Bronchial epithelial cell (primary cell): ENCODE measurements around the gene RABGAP1L. TPM values are rescaled to one million over a fixed set of nuclear protein-coding genes. Genes with fewer than 3 reads are reported as not detected.

ENCODE experiments used
- DNase-seq: peaks from one replicate; pipeline ENCODE4 v3.0.0-alpha.2; 2010; ENCODE audit warnings: low read depth
- FAIRE-seq: peaks from 2 replicates; lab custom pipeline; 2011; peaks lifted over from hg19 to GRCh38; lab: Jason Lieb, UNC
- H3K27me3 ChIP-seq: 2 replicates; pipeline ENCODE4 v1.5.1; 2011; ENCODE audit warnings: low read length; ENCODE audit not compliant: control insufficient read depth, insufficient read depth
- H3K36me3 ChIP-seq: 2 replicates; pipeline ENCODE4 v1.5.1; 2011; ENCODE audit warnings: low read length; ENCODE audit not compliant: control insufficient read depth, insufficient read depth
- H3K4me3 ChIP-seq: 2 replicates; pipeline ENCODE4 v1.5.1; 2011; ENCODE audit warnings: mild to moderate bottlenecking, low read depth, low read length, control low read depth
- CTCF ChIP-seq: IDR thresholded peaks from 2 replicates; pipeline ENCODE4 v1.5.1; 2011; ENCODE audit warnings: mild to moderate bottlenecking, moderate library complexity, low read length, control low read depth, inconsistent platforms; ENCODE audit not compliant: insufficient read depth, severe bottlenecking
- total RNA-seq: library from RNA; depleted of rRNA; stranded (reverse); fragments of >200 nt; gene quantifications from 2 replicates; pipeline ENCODE4 v1.2.1, GENCODE V29; 2014

RABGAP1L gene
- total RNA-seq, 1 donor from 2014 or later = 37.4 TPM

- FAIRE-seq (no peak), DNase-seq (peak; percentile 47)
- H3K27me3 ChIP-seq = no peaks in the 10 kb centered on the region
- H3K4me3 ChIP-seq = no peak overlapping the region
- no peaks in the 10 kb centered on the region for H3K36me3 ChIP-seq
- TF ChIP-seq CTCF = no peak
These were observed 809.5 kb downstream of the RABGAP1L start for GRCh38 chr1:174968750-174969244.

GRCh38 chr1:174969977-174970376 lies 810.7 kb downstream of the RABGAP1L start:
- no peaks in the 10 kb centered on the region for H3K27me3 ChIP-seq
- H3K36me3 ChIP-seq = no peaks in the 10 kb centered on the region
- TF ChIP-seq CTCF = no peak
- no peak overlapping the region for H3K4me3 ChIP-seq
- no peak for DNase-seq
- FAIRE-seq = no peak

- TF ChIP-seq CTCF = no peak
- DNase-seq (no peak), FAIRE-seq (no peak)
- Histone ChIP-seq H3K4me3 (no peak overlapping the region), H3K36me3 (no peaks in the 10 kb centered on the region), H3K27me3 (no peaks in the 10 kb centered on the region)
These were observed 812.1 kb downstream of the RABGAP1L start for GRCh38 chr1:174971466-174971865.

- H3K27me3 ChIP-seq = no peaks in the 10 kb centered on the region
- H3K4me3 ChIP-seq = no peak overlapping the region
- FAIRE-seq = no peak
- no peaks in the 10 kb centered on the region for H3K36me3 ChIP-seq
- no peak for TF ChIP-seq CTCF
- no peak for DNase-seq
These were observed 812.6 kb downstream of the RABGAP1L start for GRCh38 chr1:174971902-174972301.

- Histone ChIP-seq H3K36me3 (no peaks in the 10 kb centered on the region), H3K27me3 (no peaks in the 10 kb centered on the region), H3K4me3 (no peak overlapping the region)
- FAIRE-seq (no peak), DNase-seq (no peak)
- TF ChIP-seq CTCF = no peak
These were observed 815.4 kb downstream of the RABGAP1L start for GRCh38 chr1:174974711-174975119.

GRCh38 chr1:174975764-174976163 lies 816.4 kb downstream of the RABGAP1L start:
- no peak overlapping the region for H3K4me3 ChIP-seq
- DNase-seq (no peak), FAIRE-seq (no peak)
- H3K36me3 ChIP-seq = no peaks in the 10 kb centered on the region
- no peak for TF ChIP-seq CTCF
- no peaks in the 10 kb centered on the region for H3K27me3 ChIP-seq
